Measurements from ENCODE around the gene LINGO4.

Gene LINGO4

GRCh38 chr1:151840421-151840820, 35.2 kb upstream of the LINGO4 start:
- TF ChIP-seq CTCF (IDR thresholded peaks at IDR 0.05; ENCODE audit: low read depth, low read length), result no peak
- DNase-seq (ENCODE audit: low read depth in 2 of 2), result no peak
- no peak overlapping the region for H3K4me3 ChIP-seq (replicated peaks in 1 of 2; ENCODE audit: low read depth in 2 of 2, low read length in 2 of 2)

- peak within 1 kb of the TSS; percentile 15 to 18 for H3K4me3 ChIP-seq (replicated peaks in 1 of 2; ENCODE audit: low read depth in 2 of 2, low read length in 2 of 2)
- no peak for TF ChIP-seq CTCF (IDR thresholded peaks at IDR 0.05; ENCODE audit: low read depth, low read length)
- no peak for DNase-seq (ENCODE audit: low read depth in 2 of 2)
These were observed 34.5 kb upstream of the LINGO4 start, which contains the start of gene C2CD4D for GRCh38 chr1:151839457-151840403. C2CD4D (minus strand) TSS chr1:151839820; CDS start chr1:151838989, 831 bp downstream.

GRCh38 chr1:151839082-151839412, 33.8 kb upstream of the LINGO4 start:
- TF ChIP-seq CTCF (IDR thresholded peaks at IDR 0.05; ENCODE audit: low read depth, low read length), result no peak
- peak overlapping the region; percentile 11 to 18 for H3K4me3 ChIP-seq (replicated peaks in 1 of 2; ENCODE audit: low read depth in 2 of 2, low read length in 2 of 2)

GRCh38 chr1:151838222-151839081, 33.2 kb upstream of the LINGO4 start:
- no peak for TF ChIP-seq CTCF (IDR thresholded peaks at IDR 0.05; ENCODE audit: low read depth, low read length)
- no peak for DNase-seq (ENCODE audit: low read depth in 2 of 2)
- peak overlapping the region; percentile 11 to 18 for H3K4me3 ChIP-seq (replicated peaks in 1 of 2; ENCODE audit: low read depth in 2 of 2, low read length in 2 of 2)

More at GRCh38 chr1:151839082-151839412, 33.8 kb upstream of the LINGO4 start:
- no peak for DNase-seq (ENCODE audit: low read depth in 2 of 2)

GRCh38 chr1:151837884-151838221, 32.6 kb upstream of the LINGO4 start:
- no peak overlapping the region for H3K4me3 ChIP-seq (replicated peaks in 1 of 2; ENCODE audit: low read depth in 2 of 2, low read length in 2 of 2)
- DNase-seq (ENCODE audit: low read depth in 2 of 2), result no peak
- no peak for TF ChIP-seq CTCF (IDR thresholded peaks at IDR 0.05; ENCODE audit: low read depth, low read length)

GRCh38 chr1:151837197-151837596, 32.0 kb upstream of the LINGO4 start:
- no peak for DNase-seq (ENCODE audit: low read depth in 2 of 2)
- no peak overlapping the region for H3K4me3 ChIP-seq (replicated peaks in 1 of 2; ENCODE audit: low read depth in 2 of 2, low read length in 2 of 2)

More at GRCh38 chr1:151837197-151837596, 32.0 kb upstream of the LINGO4 start:
- TF ChIP-seq CTCF (IDR thresholded peaks at IDR 0.05; ENCODE audit: low read depth, low read length), result no peak

Data from cardiac fibroblast (primary cell).